Measurements from ENCODE around the gene CLDN9. TPM values are rescaled to one million over a fixed set of nuclear protein-coding genes. Genes with fewer than 3 reads are reported as not detected.
A peak's percentile ranks its signal among the peaks of the same experiment; 100 is the strongest.

CLDN9 gene
- total and polyA plus RNA-seq, 9 of the 15 experiments (the other 6 are each of a cell fraction or from before 2014, with no cell fraction given), result 0.12 to 0.44 (median 0.22) TPM; not detected in 4

GRCh38 chr16:3023669-3024478 is 11.2 kb downstream of the CLDN9 start, which contains the start of the genes HCFC1R1 and THOC6 (continued):
- TF ChIP-seq HES1 (IDR thresholded peaks at IDR 0.05; ENCODE audit: low read depth) (peak; percentile 82), ZNF408 (CRISPR knock-in tag; IDR thresholded peaks at IDR 0.05; ENCODE audit: low read depth) (no peak), RBM39 (optimal IDR thresholded peaks at IDR 0.05; ENCODE audit: low read depth, low read length) (peak; percentile 37), BCOR (IDR thresholded peaks at IDR 0.05) (no peak), MAFF (IDR thresholded peaks at IDR 0.05; ENCODE audit: low read length) (no peak), IRF9 (tag; IDR thresholded peaks at IDR 0.05) (no peak), TOE1 (IDR thresholded peaks at IDR 0.05; ENCODE audit: borderline replicate concordance) (peak; percentile 88; the same call in 1 of the 2 replicates), TOE1 (CRISPR knock-in tag; IDR thresholded peaks at IDR 0.05; ENCODE audit: borderline replicate concordance, low read depth) (no peak), POLR3A (IDR thresholded peaks at IDR 0.05; ENCODE audit: borderline replicate concordance, extremely low read depth, insufficient read depth, insufficient read length) (no peak), OTX1 (CRISPR knock-in tag; IDR thresholded peaks at IDR 0.05) (no peak), RNF219 (CRISPR knock-in tag; IDR thresholded peaks at IDR 0.05) (no peak), MECOM (CRISPR knock-in tag; IDR thresholded peaks at IDR 0.05) (no peak), ATF3 (IDR thresholded peaks at IDR 0.05) (peak; percentile 46; the same call in 1 of the 2 replicates), ATF3 (CRISPR knock-in tag; conservative IDR thresholded peaks at IDR 0.05) (no peak), PYGO2 (tag; IDR thresholded peaks at IDR 0.05) (no peak), ZNF324 (CRISPR knock-in tag; IDR thresholded peaks at IDR 0.05) (no peak), SPI1 (IDR thresholded peaks at IDR 0.05; ENCODE audit: borderline replicate concordance, low read depth, low read length) (peak; percentile 64; the same call in 1 of the 2 replicates), PTRF (tag; IDR thresholded peaks at IDR 0.05) (no peak), GTF2A2 (tag; IDR thresholded peaks at IDR 0.05) (no peak), MAZ (CRISPR knock-in tag; conservative IDR thresholded peaks at IDR 0.05 in 1 of 2, IDR thresholded peaks at IDR 0.05 in 1 of 2) (peak; percentile 57 to 83; a peak in 3 of 4 replicates)
- TF ChIP-seq, protein P1, sequence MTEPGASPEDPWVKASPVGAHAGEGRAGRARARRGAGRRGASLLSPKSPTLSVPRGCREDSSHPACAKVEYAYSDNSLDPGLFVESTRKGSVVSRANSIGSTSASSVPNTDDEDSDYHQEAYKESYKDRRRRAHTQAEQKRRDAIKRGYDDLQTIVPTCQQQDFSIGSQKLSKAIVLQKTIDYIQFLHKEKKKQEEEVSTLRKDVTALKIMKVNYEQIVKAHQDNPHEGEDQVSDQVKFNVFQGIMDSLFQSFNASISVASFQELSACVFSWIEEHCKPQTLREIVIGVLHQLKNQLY (CRISPR knock-in tag; conservative IDR thresholded peaks at IDR 0.05), result no peak
- TF ChIP-seq, protein P2, sequence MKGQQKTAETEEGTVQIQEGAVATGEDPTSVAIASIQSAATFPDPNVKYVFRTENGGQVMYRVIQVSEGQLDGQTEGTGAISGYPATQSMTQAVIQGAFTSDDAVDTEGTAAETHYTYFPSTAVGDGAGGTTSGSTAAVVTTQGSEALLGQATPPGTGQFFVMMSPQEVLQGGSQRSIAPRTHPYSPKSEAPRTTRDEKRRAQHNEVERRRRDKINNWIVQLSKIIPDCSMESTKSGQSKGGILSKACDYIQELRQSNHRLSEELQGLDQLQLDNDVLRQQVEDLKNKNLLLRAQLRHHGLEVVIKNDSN (CRISPR knock-in tag; IDR thresholded peaks at IDR 0.05), result peak; percentile 96
